Natural killer cell (primary cell): Measurements from ENCODE around the gene RAPGEF4. TPM values are rescaled to one million over a fixed set of nuclear protein-coding genes. Genes with fewer than 3 reads are reported as not detected.

Experiments
- ATAC-seq, 3 donors: fragments of 150-1000 bp in 2 of 3; fragments of 200-7000 bp in 1 of 3; cut with Tn5 transposase; 1 replicate in 1 of 3; 2 replicates in 2 of 3; pipeline ENCODE4 v1.10.0; 2021; ENCODE audit warnings: mild to moderate bottlenecking in 2 of 3, moderate library complexity in 2 of 3
- DNase-seq, 2 donors: peaks; one replicate each; pipeline versions ENCODE4 v3.0.0 to v3.0.0-alpha.2; 2013 to 2021; ENCODE audit warnings: mixed read lengths in 1 of 2
- H3K27ac ChIP-seq: one replicate; pipeline ENCODE4 v1.5.1; 2013; ENCODE audit warnings: mild to moderate bottlenecking, low read length
- H3K27me3 ChIP-seq: one replicate; pipeline ENCODE4 v1.6.1; 2013; ENCODE audit warnings: low read length; ENCODE audit not compliant: control insufficient read depth, insufficient read depth
- H3K36me3 ChIP-seq: one replicate; pipeline ENCODE4 v1.6.1; 2013; ENCODE audit warnings: low read length; ENCODE audit not compliant: control insufficient read depth, insufficient read depth
- H3K4me1 ChIP-seq: one replicate; pipeline ENCODE4 v1.6.1; 2013; ENCODE audit warnings: low read length; ENCODE audit not compliant: control insufficient read depth, insufficient read depth
- H3K4me3 ChIP-seq: one replicate; pipeline ENCODE4 v1.5.1; 2013; ENCODE audit warnings: low read length
- H3K9me3 ChIP-seq: one replicate; pipeline ENCODE4 v1.6.1; 2013; ENCODE audit warnings: low read length; ENCODE audit not compliant: control insufficient read depth, insufficient read depth
- H3K27ac Mint-ChIP-seq, 2 donors: one replicate each; pipeline ENCODE4 v1.8.0; 2022; ENCODE audit warnings: mild to moderate bottlenecking in 2 of 2, mixed read lengths in 2 of 2, moderate library complexity in 1 of 2
- H3K27me3 Mint-ChIP-seq, 2 donors: one replicate each; pipeline ENCODE4 v1.8.0; 2022; ENCODE audit warnings: low read depth in 2 of 2, mixed read lengths in 2 of 2
- H3K36me3 Mint-ChIP-seq: one replicate; pipeline ENCODE4 v1.8.0; 2022; ENCODE audit warnings: mixed read lengths
- H3K4me1 Mint-ChIP-seq, 2 donors: one replicate each; pipeline ENCODE4 v1.8.0; 2022; ENCODE audit warnings: mixed read lengths in 2 of 2
- H3K4me3 Mint-ChIP-seq: one replicate; pipeline ENCODE4 v1.8.0; 2022; ENCODE audit warnings: mild to moderate bottlenecking, moderate library complexity, mixed read lengths
- H3K9me3 Mint-ChIP-seq, 2 donors: one replicate each; pipeline ENCODE4 v1.8.0; 2022; ENCODE audit warnings: mixed read lengths in 2 of 2
- CTCF ChIP-seq: fragments of 200-600 bp; IDR thresholded peaks from one replicate; pipeline ENCODE4 v1.8.0; 2022; ENCODE audit warnings: antibody characterized with exemption
- WGBS: methylation state at CpG from one replicate; pipeline ENCODE4 v1.1.7; 2013; ENCODE audit warnings: missing lambda C conversion rate; ENCODE audit not compliant: insufficient coverage; 5-methylcytosine and 5-hydroxymethylcytosine counted together
- intact Hi-C: fragments of 100-400 bp; cut with micrococcal nuclease; formaldehyde crosslinking; loops from one replicate; pipeline ENCODE4 v1.14.2; 2022
- total RNA-seq, 4 donors: library from RNA; stranded (reverse); fragments of 120-200 nt in 1 of 4; gene quantifications; one replicate each; pipeline versions ENCODE4 v1.2.3 to v1.2.4, GENCODE V29; 2013 to 2022

The RAPGEF4 gene
- total RNA-seq, 3 donors from 2014 or later (not counting 1 experiment from before 2014, with no cell fraction given), result 0.50 TPM; not detected in 2

GRCh38 chr2:173087793-173088496 lies 352.3 kb downstream of the RAPGEF4 start:
- Mint-ChIP-seq H3K9me3 (no peaks in the 10 kb centered on the region), H3K27ac (no peak overlapping the region), H3K36me3 (no peaks in the 10 kb centered on the region), H3K27me3 (no peaks in the 10 kb centered on the region), H3K4me3 (no peak overlapping the region), H3K4me1 (no peaks in the 10 kb centered on the region)
- Histone ChIP-seq H3K27me3 (no peaks in the 10 kb centered on the region), H3K4me1 (no peaks in the 10 kb centered on the region), H3K27ac (no peak overlapping the region), H3K9me3 (no peaks in the 10 kb centered on the region), H3K4me3 (no peak overlapping the region), H3K36me3 (no peaks in the 10 kb centered on the region)
- WGBS, result 93% methylated on average over 4 of the region's 4 CpGs
- ATAC-seq (no peak), DNase-seq (no peak)
- intact Hi-C loops, result no loop called here
- no peak for TF ChIP-seq CTCF

- DNase-seq, result no peak
- WGBS, result 90% methylated on average over 11 of the region's 11 CpGs
- Mint-ChIP-seq H3K36me3 (no peaks in the 10 kb centered on the region), H3K27ac (no peak overlapping the region), H3K9me3 (no peaks in the 10 kb centered on the region), H3K4me1 (no peaks in the 10 kb centered on the region), H3K4me3 (no peak overlapping the region), H3K27me3 (no peaks in the 10 kb centered on the region)
- Histone ChIP-seq H3K36me3 (no peaks in the 10 kb centered on the region), H3K9me3 (no peaks in the 10 kb centered on the region), H3K27me3 (no peaks in the 10 kb centered on the region), H3K27ac (no peak overlapping the region), H3K4me3 (no peak overlapping the region), H3K4me1 (no peaks in the 10 kb centered on the region)
- intact Hi-C loops, result no loop called here
- TF ChIP-seq CTCF, result no peak
- ATAC-seq, result no peak
Measured at GRCh38 chr2:173090276-173090877, 354.7 kb downstream of the RAPGEF4 start.

- ATAC-seq (no peak), DNase-seq (no peak)
- Mint-ChIP-seq H3K27ac (no peak overlapping the region), H3K4me3 (no peak overlapping the region), H3K4me1 (no peaks in the 10 kb centered on the region), H3K36me3 (no peaks in the 10 kb centered on the region), H3K27me3 (no peaks in the 10 kb centered on the region), H3K9me3 (no peaks in the 10 kb centered on the region)
- no peak overlapping the region for H3K27ac ChIP-seq
- H3K27me3 ChIP-seq, result no peaks in the 10 kb centered on the region
- TF ChIP-seq CTCF, result no peak
- H3K36me3 ChIP-seq, result no peaks in the 10 kb centered on the region
- H3K4me1 ChIP-seq, result no peaks in the 10 kb centered on the region
- H3K9me3 ChIP-seq, result no peaks in the 10 kb centered on the region
- 93% methylated on average over 9 of the region's 10 CpGs for WGBS
- intact Hi-C loops, result no loop called here
- no peak overlapping the region for H3K4me3 ChIP-seq
Measured at GRCh38 chr2:173090973-173091660, 355.5 kb downstream of the RAPGEF4 start.
